ENCODE data around the gene PFDN6.
"Not testable (repeated sequence)": the region's sequence is repeated elsewhere in the genome, so short reads cannot be mapped to it uniquely, and the experiment has no call there.

The PFDN6 gene

DNA sequence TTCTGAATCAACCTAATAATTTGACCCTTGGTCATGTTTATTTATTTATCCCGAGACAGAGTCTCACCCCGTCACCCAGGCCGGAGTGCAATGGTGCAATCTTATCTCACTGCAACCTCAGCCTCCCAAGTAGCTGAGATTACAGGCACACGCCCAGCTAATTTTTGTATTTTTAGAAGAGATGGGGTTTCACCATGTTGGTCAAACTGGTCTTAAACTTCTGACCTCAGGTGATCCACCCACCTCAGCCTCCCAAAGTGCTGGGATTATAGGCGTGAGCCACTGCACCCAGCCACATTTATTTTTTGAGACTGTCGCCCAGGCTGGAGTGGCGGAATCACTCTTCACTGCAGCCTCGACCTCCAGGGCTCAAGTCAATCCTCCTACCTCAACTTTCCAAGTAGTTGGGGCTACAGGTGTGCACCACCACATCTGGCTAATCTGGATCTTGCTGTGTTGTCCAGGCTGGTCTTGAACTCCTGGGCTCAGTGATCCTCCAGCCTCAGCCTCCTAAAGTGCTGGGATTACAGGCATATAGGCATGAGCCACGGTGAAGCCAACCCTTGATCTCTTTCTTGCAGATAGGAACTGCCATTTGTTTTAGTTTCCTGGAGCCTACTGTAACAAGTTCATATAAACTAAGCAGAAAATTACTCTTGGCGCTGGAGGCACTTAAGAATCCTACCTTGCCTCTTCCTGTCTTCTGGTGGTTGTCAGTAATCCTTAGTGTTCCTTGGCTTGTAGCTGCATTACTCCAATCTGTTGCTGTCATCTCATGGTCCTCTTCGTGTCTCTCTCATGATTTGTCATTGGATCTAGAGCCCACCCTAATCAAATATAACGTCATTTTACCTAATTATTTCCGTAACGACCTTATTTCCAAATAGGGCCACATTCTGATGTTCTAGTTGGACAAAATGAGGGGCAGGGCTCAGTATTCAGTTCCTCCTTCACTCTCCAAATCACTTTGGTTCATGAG lies 15.2 kb upstream of the PFDN6 start:
- DNase-seq, result no peak

DNA sequence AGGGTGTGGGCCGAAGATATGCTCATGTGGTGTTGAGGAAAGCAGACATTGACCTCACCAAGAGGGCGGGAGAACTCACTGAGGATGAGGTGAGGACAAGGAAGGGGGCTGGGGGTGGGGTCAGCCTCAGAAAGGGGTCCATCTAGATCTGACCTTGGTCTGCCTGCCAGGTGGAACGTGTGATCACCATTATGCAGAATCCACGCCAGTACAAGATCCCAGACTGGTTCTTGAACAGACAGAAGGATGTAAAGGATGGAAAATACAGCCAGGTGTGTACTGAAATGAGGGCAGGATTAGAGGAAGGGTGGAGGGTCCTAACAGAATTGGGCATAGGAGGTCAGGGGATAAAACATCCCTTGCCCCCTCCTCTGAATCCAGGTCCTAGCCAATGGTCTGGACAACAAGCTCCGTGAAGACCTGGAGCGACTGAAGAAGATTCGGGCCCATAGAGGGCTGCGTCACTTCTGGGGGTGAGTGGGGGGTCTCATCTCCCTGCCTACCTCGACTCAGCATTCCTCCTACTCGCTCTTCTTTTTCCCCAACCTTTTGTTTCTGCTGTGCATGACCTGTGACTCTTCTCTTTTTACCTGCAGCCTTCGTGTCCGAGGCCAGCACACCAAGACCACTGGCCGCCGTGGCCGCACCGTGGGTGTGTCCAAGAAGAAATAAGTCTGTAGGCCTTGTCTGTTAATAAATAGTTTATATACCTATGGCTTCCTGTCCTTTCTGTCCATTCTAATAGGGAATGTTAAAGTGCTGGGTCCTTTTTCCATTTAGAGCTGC lies 13.4 kb upstream of the PFDN6 start:
- DNase-seq, result not testable (repeated sequence)

DNA sequence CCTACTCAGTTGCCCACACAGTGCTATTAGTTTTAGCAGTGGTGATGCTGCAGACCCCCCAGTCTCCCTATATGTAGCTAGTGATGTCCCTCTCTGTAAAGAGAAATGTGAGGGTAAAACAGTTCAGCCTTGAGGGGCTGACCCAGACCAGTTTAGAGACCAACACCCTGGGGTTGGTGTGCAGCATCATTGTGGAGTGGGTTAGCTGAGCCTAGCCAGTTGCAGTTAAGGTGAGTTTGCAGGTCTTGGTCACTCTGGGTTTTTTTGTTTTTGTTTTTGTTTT lies 12.9 kb upstream of the PFDN6 start:
- no peak for DNase-seq

DNA sequence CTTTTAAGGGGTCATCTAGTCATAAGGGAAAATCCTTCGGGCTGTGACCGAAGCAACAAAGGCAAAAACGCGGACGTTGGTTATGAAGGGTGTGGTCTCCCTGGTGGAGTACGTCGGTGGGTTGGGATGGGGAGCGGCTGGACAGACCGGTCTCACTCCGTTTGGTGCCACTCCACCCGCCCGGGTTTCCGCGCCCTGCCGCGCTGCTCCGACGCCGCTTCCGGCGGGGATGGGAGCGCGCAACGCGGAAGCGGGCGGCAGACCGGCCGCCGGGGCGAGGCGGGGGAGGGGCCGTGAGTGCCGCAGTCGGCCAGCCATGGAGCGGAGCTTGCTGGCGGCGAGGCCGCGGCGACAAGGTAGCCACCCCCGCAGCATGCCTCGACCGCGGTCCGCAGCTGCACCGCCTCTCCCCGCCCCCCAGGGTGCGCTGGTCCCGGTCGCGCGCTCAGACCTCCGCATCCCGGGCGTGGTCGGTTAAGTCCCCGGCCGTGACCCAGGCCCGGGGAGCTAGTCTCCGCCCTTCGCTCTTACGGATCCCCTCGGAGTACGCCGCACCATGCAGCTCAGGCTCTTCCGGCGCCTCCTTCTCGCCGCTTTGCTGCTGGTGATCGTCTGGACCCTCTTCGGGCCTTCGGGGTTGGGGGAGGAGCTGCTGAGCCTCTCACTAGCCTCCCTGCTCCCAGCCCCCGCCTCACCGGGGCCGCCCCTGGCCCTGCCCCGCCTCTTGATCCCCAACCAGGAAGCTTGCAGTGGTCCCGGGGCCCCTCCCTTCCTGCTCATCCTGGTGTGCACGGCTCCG lies 12.3 kb upstream of the PFDN6 start, which contains the start of gene B3GALT4:
TSS of gene B3GALT4 (plus strand) at position 260 of the 799 bp plus-strand sequence. CDS start at position 557, 297 bp downstream.
- peak; percentile 84 for DNase-seq

DNA sequence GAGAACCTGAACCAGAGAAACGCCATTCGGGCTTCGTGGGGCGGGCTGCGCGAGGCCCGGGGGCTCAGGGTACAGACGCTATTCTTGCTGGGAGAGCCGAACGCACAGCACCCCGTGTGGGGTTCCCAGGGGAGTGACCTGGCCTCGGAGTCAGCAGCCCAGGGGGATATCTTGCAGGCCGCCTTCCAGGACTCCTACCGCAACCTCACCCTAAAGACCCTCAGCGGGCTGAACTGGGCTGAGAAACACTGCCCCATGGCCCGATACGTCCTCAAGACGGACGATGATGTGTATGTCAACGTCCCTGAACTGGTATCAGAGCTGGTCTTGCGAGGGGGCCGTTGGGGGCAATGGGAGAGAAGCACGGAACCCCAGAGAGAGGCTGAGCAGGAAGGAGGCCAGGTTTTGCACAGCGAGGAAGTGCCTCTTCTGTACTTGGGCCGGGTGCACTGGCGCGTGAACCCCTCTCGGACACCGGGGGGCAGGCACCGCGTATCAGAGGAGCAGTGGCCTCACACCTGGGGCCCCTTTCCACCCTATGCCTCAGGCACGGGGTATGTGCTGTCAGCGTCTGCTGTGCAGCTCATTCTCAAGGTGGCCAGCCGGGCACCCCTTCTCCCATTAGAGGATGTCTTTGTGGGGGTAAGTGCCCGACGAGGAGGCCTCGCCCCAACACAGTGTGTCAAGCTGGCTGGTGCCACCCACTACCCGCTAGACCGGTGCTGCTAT lies 11.6 kb upstream of the PFDN6 start:
- DNase-seq, result no peak

DNA sequence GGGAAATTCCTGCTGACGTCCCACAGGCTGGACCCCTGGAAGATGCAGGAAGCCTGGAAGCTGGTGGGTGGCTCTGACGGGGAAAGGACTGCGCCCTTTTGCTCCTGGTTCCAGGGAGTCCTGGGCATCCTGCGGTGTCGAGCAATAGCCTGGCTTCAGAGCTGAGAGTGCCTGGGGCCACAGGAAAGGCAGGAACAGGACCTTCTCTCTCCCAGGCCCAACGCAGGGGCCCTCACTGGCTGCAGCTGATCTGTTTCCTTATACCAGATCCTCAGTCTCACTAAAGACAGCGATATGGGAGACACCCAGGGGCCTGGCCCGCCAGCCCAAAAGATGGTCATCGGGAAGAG lies 11.0 kb upstream of the PFDN6 start:
- no peak for DNase-seq

DNA sequence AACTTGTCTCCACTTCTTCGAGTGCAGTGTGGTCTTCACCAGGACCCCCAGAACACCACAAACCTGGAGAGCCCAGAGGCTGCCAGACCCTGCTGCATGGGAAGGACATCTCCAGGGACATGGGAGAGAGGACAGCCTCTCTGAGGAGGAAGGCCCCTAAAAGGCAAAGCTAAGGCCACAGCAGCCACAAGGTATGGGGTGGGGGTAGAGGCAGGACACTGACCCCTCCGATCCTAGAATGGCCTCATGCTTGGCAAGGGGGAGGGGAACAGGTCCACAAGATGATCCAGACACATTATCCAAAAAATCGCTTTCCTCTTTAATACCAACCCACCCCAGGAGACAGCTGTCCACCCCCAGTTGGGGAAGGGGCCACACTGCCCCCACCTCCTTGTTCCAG lies 10.6 kb upstream of the PFDN6 start:
- no peak for DNase-seq

DNA sequence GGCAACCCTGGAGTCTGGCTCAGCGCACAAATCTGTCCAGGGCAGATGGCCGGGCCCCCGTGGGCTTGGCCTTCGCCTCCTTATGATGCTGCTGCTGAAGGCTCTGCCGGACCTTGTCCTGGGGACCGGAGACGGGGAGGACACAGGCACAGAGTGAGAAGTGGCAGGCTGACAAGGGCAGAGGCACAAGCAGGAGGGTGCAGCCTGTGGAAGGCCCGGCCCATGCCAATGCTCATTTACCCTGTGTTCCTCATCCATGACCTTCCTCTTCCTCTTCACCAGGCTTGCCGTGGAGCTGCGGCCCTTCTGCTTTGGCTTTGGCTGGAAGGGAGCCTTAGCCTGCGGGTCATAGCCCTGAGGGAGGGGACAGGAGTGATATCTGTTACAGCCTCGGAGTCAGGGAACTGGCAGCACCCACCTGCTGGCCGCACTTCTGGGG lies 10.1 kb upstream of the PFDN6 start:
- DNase-seq, result no peak

DNA sequence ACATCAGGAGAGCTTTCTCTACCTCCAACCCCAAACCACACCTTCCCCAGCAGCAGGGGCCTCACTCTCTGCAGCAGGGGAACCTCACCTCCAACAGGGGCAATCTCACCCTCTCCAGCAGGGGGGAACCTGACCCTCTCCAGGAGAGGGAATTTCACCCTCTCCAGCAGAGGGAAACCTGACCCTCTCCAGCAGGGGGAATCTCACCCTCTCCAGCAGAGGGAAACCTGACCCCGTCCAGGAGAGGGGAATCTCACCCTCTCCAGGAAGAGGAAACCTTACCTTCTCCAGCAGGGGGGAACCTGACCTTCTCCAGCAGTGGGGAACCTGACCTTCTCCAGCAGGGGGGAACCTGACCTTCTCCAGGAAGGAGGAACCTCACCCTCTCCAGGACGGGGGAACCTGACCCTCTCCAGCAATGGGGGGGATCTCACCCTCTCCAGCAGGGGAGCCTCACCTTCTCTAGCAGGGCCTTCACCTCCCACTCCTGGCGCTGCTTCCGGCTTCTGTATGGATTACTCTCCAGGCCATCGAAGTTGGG lies 9.4 kb upstream of the PFDN6 start:
- no peak for DNase-seq

DNA sequence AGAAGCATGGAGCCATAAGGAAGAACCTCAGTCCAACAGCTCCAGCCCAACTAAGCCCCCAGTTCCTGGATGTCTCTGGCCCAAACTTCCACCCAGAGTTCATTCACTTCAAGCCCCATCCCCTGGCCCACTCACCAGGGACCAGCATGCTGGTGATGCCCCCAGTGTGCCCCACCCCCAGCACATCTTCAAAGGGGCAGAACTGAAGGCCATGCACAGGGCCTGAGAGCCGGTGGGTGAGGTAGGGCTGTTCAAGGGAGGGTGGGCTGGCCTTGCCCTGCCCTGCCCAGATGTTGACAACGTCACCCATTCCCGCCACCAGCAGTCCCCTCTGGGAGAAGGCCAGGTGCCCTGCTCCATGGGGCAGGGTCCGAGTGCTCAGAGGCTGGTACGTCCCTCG lies 8.9 kb upstream of the PFDN6 start:
- DNase-seq, result no peak

DNA sequence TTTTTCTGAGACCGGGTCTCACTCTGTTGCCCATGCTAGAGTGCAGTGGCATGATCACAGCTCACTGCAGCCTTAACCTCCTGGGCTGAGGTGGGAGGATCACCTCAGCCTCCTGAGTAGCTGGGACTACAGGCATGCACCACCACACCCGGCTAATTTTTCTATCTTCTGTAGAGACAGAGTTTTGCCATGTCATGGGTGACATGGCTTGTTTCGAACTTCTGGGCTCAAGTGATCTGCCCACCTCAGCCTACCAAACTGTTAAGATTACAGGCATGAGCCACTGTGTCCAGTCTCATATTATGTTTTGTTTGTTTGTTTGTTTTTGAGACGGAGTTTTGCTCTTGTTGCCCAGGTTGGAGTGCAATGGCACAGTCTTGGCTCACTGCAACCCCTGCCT lies 4.2 kb upstream of the PFDN6 start:
- DNase-seq, result not testable (repeated sequence)

DNA sequence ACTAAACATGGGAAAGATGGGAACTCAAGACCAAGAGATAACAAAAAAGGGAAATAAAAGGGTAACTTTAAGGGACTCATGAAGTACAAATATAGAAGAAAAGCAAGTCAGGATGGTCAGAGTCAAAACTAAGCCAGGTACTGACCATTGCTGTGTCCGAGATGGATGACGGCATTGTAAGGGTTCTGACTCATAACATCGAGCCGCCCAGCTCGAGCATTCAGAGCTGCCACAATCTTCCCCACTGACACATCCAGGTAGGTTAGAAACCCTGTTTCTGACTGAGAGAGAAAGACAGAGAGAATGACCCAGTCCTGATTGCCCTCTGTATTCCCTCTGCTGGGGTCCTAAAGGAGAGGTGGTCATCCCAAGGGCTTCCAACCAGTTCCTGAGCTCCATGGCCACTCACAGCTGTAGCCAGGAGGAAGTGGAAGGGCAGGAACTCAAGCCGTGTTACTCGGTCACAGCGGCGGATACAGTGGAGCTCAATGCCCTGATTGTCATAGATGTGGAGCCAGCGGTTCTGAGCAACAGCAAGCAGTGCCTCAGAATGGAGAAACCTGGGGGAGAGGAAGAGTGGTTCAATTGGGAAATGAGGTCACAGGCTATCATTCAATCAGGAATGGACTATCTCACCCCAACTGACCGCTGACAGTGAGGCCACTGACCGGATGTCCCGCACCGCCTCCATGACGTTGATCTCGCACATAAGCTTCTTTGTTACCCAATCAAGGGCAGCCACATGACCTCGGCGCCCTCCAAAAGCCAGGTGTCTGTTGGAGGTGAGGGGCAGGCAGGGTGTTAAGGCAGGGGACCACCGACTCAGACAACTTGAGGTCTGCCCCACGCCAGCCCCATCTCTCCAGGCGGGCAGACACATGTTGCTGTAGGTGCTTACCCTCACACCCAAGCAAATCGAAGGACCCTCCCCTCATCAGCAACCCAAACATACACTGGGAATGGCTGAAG lies 2.2 kb upstream of the PFDN6 start:
- DNase-seq, result no peak

DNA sequence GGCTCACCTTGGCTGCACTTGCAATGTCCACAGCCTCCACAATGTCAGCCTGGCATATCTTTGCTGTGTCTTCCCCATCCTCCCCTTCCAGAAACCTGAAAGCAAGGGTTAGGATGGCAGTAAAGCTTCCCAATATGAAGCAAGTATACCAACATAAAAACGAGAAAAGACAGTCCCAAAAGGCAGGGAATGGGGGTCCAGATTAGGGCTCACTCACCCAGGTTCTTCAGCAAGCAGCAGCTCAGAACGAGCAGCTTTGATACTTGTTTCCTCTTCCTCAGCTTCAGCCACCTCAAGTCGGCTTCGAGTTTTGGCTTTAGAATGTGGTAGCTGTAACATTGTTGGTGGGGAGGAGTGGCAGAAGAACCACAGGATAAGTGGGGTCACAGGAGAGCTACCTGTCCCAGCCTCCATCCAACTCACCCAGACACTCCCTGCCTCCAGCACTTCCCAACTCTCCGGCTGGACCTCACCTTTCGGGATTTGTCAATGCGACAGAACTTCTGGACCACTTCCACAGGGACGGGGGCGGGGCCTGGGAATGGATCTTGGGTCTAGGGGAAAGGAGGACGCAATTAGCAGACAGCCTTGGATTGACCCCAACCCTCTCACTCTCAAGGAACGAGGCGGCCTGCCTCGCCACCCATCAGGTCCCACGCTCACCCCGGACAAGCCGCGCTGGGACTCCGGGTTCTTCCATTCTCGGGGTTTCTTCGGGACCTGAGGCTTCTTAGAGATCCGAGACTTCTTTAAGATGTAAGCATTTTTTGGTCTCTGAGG lies 1.1 kb upstream of the PFDN6 start:
- no peak for DNase-seq

DNA sequence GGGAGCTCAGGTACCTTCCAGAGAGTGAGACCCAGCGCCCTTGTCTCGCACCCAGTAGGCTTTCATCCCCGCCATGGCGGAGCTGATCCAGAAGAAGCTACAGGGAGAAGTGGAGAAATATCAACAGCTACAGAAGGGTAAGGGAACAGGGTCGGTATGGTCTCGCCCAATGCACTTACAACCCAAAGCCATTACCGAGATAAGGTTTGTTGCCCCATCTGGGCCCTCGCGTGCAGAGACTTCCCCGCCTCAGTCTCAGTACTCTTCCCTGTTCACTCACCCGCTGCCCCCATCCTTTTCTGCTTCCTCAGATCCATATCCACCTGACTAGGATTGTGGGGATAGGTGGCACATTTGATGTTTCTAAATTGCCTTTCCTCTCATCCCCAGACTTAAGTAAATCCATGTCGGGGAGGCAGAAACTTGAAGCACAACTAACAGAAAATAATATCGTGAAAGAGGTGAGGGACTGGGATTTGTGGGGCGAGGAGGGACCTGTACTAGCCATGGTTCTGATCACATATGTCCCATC lies 449 bp downstream of the PFDN6 start:
- no peak for DNase-seq

DNA sequence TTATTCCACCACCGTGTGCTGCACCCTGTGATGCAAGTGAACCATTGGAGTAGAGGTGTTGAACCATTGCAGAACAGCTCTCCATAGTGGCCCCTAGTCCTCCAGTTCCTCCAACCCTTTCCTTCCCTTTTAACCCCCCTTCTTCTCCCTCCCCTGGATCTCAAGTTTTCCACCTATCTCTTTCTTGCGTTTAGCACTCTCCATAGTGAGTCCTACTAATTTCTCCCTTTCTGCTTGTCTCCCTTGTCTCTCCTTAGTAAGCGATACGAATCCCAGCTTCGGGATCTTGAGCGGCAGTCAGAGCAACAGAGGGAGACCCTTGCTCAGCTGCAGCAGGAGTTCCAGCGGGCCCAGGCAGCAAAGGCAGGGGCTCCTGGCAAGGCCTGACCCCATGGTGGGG lies 1.1 kb downstream of the PFDN6 start:
- DNase-seq, result no peak

DNA sequence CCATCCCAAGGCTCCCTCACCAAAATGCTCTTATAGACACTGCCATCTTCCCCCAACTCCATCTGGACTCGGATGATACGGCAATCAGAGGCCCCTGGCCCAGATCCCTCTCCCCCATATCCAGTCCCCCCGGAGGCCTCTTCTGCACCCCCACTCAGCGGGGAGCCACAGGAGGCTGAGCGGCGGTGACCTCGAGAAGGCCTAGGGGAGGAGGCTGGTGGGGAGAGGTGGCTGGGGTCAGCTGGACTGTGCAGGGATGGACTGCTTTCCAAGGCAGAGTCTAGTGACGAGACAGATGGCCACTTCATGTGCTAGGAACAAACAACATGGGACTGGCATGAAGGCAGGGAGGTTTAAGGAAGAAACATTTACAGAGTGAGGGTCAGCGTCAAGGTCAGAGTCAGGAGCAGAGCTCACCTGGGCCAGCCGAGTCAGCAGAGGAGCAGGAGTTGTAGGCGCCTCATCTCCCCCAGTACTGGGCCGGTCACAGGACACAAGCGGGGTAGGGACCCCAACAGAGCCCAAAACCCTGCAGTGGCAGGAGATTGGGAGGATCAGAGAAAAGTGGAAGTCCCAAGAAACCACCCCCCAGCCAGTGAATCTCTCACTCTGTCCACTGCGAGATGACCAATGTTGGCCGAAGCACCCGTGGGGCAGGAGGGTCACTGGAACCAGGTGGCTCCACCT lies 3.7 kb downstream of the PFDN6 start:
- no peak for DNase-seq

DNA sequence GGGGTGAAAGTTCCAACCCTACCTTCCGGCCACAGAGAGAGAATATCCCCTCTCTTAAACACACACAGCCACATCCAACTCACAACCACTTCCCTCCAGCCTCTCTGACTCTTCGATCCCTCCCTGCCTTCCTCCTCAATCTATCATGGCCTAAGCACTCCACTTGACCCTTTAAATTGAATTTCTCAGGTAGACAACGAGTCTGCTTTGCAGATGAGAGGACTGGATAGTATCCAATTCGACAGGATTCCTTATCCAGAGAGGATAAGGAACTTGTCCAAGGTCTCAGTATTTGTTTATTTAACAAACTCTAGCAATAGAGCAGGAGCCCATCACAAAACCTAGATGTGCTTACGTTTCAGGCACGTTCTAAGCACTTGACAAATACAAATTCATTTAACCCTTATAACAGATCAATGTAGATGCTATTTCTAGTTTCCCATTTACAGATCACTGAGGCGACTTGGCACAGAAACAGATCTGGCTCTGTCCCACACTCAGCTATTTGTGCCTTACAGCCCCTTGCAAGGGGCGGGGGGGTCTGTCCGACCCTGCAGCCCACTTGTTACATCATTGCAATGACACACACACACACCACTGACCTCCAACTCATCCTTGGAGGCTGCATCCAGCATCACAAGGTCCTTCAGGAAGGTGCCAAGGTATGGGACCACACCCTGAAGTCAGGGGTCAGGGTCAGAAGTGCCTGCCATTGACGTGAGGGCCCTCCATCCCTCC lies 4.9 kb downstream of the PFDN6 start:
- no peak for DNase-seq

DNA sequence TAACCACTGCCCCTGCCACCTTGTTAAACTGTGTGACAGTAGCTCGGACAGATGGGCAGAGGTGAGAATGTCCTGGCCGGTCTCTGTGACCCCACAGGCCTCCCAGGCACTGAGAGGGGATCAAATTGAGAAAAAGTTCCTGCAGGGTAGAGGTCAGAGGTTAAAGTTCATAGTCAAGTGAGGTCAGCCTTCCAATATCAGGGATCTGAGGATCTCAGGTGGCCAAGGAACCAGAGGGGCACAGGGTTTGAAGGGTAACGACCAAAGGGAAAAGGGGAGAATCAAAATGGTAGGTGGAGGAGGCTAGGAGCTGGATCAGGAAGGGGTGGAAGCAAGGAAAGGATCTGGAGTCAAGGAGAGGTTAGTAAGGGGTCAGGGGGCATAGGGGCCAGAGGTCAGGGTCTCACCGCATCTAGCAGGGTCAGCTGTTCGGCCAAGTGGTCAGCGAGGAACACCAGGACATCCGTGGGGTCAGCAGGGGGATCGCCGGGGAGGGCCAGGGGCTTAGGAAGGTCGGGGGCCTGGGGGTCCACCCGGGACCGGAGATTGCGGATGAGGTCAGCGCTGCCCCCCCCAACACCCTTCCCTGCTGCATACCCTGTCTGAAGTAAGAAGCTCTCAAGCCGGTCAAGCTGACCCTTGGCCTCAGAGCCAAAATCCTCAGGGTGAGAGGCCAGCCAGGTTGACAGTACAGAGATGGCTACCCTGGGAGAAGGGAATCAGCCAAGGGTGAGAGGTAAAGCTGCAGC lies 6.4 kb downstream of the PFDN6 start:
- DNase-seq, result no peak
